ENCODE results near the gene PPP2R1B. TPM values are rescaled to one million over a fixed set of nuclear protein-coding genes. Genes with fewer than 3 reads are reported as not detected.
A peak's percentile ranks its signal among the peaks of the same experiment; 100 is the strongest.

Gene PPP2R1B
- total RNA-seq, 6 experiments from 2014 or later: 41.6 to 50.9 (median 44.3) TPM

GRCh38 chr11:111770581-111771134 is 4.5 kb upstream of the PPP2R1B start:
- Mint-ChIP-seq H3K36me3 (ENCODE audit: low read depth) (no peaks in the 10 kb centered on the region), H3K4me3 (no peak overlapping the region), H3K27ac (no peak overlapping the region), H3K4me1 (ENCODE audit: low read depth) (peaks cover 24% of the 10 kb centered on the region), H3K27me3 (ENCODE audit: insufficient read depth) (0 out of 2 replicates have a peak, but pooled peaks cover 2% of the 10 kb centered on the region), H3K9me3 (no peaks in the 10 kb centered on the region)
- no peak for TF ChIP-seq CTCF (IDR thresholded peaks at IDR 0.05)
- DNase-seq: no peak

GRCh38 chr11:111766834-111767142 is 599 bp upstream of the PPP2R1B start:
- H3K36me3 Mint-ChIP-seq (ENCODE audit: low read depth): peaks cover 31% of the 10 kb centered on the region
- H3K4me1 Mint-ChIP-seq (ENCODE audit: low read depth): peaks cover 48% of the 10 kb centered on the region
- no peak for TF ChIP-seq CTCF (IDR thresholded peaks at IDR 0.05)
- H3K4me3 Mint-ChIP-seq: peak overlapping the region; percentile 91
- H3K27me3 Mint-ChIP-seq (ENCODE audit: insufficient read depth): 0 out of 2 replicates have a peak, but pooled peaks cover 2% of the 10 kb centered on the region
- peak overlapping the region; percentile 87 for H3K27ac Mint-ChIP-seq
- no peak for DNase-seq
- no peaks in the 10 kb centered on the region for H3K9me3 Mint-ChIP-seq

- Mint-ChIP-seq H3K9me3 (no peaks in the 10 kb centered on the region), H3K4me1 (ENCODE audit: low read depth) (peaks cover 43% of the 10 kb centered on the region), H3K4me3 (peak overlapping the region; percentile 91), H3K27ac (peak overlapping the region; percentile 87), H3K36me3 (ENCODE audit: low read depth) (peaks cover 41% of the 10 kb centered on the region), H3K27me3 (ENCODE audit: insufficient read depth) (0 out of 2 replicates have a peak, but pooled peaks cover 2% of the 10 kb centered on the region)
- no peak for DNase-seq
- TF ChIP-seq CTCF (IDR thresholded peaks at IDR 0.05): no peak
These were observed 737 bp downstream of the PPP2R1B start for GRCh38 chr11:111765320-111765983.

GRCh38 chr11:111764621-111765020 is 1.6 kb downstream of the PPP2R1B start:
- Mint-ChIP-seq H3K27ac (peak overlapping the region; percentile 87), H3K27me3 (ENCODE audit: insufficient read depth) (0 out of 2 replicates have a peak, but pooled peaks cover 2% of the 10 kb centered on the region), H3K9me3 (no peaks in the 10 kb centered on the region), H3K4me1 (ENCODE audit: low read depth) (peaks cover 43% of the 10 kb centered on the region), H3K36me3 (ENCODE audit: low read depth) (peaks cover 49% of the 10 kb centered on the region), H3K4me3 (peak overlapping the region; percentile 91)
- no peak for TF ChIP-seq CTCF (IDR thresholded peaks at IDR 0.05)
- DNase-seq: peak; percentile 43

GRCh38 chr11:111762981-111763643 is 3.1 kb downstream of the PPP2R1B start:
- peak overlapping the region; percentile 7; the same call in 1 of the 2 replicates for H3K4me3 Mint-ChIP-seq

More at GRCh38 chr11:111762981-111763643, 3.1 kb downstream of the PPP2R1B start:
- DNase-seq: no peak
- peaks cover 57% of the 10 kb centered on the region for H3K36me3 Mint-ChIP-seq (ENCODE audit: low read depth)
- TF ChIP-seq CTCF (IDR thresholded peaks at IDR 0.05): no peak; the same call in 1 of the 2 replicates
- no peaks in the 10 kb centered on the region for H3K9me3 Mint-ChIP-seq
- peak overlapping the region; percentile 6 for H3K27ac Mint-ChIP-seq
- H3K4me1 Mint-ChIP-seq (ENCODE audit: low read depth): peaks cover 48% of the 10 kb centered on the region
- 0 out of 2 replicates have a peak, but pooled peaks cover 2% of the 10 kb centered on the region for H3K27me3 Mint-ChIP-seq (ENCODE audit: insufficient read depth)

Measured in HFFc6 (cell line).